ENCODE data around the gene SRPK2.

- TF ChIP-seq POLR2A (IDR thresholded peaks at IDR 0.05) (no peak), CTCF (IDR thresholded peaks at IDR 0.05) (no peak)
Measured at GRCh38 chr7:105209870-105210269, 178.9 kb downstream of the SRPK2 start.
